Measurements from ENCODE around the gene CENPT. TPM values are rescaled to one million over a fixed set of nuclear protein-coding genes. Genes with fewer than 3 reads are reported as not detected.

CENPT gene
- total and polyA plus RNA-seq, 2 donors (not counting 1 experiment from before 2014, with no cell fraction given) = 75.0 to 169 TPM

DNA sequence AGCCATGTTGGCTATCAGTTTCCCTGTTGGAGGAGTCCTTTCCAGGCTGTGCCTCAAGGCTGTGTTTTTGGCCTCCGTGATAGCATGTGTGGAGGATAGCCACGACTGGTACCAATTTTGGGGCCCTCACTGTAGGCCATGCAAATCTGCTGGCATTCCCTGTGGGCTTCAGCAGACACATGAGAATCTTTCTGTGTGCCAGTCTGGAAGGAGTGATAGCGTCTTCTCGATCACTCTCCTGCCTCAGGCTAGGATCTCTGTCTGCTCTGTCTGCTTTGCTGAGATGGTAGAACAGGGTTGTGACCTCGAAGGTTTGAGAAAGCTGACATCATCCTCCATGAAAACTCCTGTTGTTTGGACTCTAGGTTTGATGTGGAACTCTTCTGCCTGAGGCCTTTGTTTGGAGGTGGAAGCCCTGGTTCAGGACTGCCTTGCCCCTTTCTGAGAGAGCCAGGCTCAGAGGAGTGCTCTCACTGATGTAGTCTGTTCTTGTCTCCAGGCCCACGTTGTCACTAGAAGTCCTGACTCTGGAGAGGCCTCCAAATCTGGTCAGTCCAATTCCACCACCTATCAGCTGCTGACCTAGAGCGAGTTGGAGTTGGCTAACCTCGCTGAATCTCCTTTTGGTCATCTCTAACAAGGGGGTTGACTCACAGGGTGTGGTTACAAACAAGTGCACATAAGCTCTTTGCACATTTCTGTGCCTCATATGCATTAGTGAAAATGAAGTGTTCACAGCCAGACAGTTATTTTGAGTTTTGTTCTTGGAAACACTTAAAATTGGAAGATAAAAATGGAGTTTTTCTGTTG is 13.3 kb upstream of the CENPT start:
- Histone ChIP-seq H3K9me3 (ENCODE audit: control extremely low read depth in 1 of 3, control insufficient read depth in 2 of 3, insufficient read depth in 1 of 3, low read length in 2 of 3) (no peaks in the 10 kb centered on the region), H3K9ac (ENCODE audit: low read length) (no peak overlapping the region)
- CTCF ChIA-PET = interaction anchor here (0.9 to 2.5 kb wide), 2 partner anchors 9 to 23 kb away, joined by 3 to 15 read pairs; partner anchors contain the start of gene NRN1L

More for the DNA sequence above, 13.3 kb upstream of the CENPT start:
- POLR2A ChIA-PET = no interaction called here
- peaks cover 0 to 24% of the 10 kb centered on the region in 2 experiments for H3K36me3 ChIP-seq (replicated peaks in 1 of 2; ENCODE audit: control extremely low read depth in 1 of 2, control insufficient read depth in 1 of 2, extremely low read depth in 1 of 2, insufficient read depth in 2 of 2, low read length in 1 of 2)
- no peak overlapping the region for H3K4me2 ChIP-seq (replicated peaks; ENCODE audit: low read depth, low read length, poor library complexity, severe bottlenecking)
- H3K27ac ChIP-seq (ENCODE audit: low read length in 2 of 2) = no peak overlapping the region
- no peak overlapping the region for H2AFZ ChIP-seq (ENCODE audit: insufficient read depth, low read depth, low read length, poor library complexity, severe bottlenecking)
- H3K27me3 Mint-ChIP-seq = no peaks in the 10 kb centered on the region
- no peak for ATAC-seq (ENCODE audit: low read depth)
- H3K27me3 ChIP-seq (replicated peaks in 1 of 4; ENCODE audit: control extremely low read depth in 1 of 4, control insufficient read depth in 3 of 4, insufficient read depth in 4 of 4, low read length in 3 of 4) = no peaks in the 10 kb centered on the region
- H3K79me2 ChIP-seq (ENCODE audit: control insufficient read depth, insufficient read depth, low read length) = peaks cover 83% of the 10 kb centered on the region
- peaks cover 24% of the 10 kb centered on the region for H3K4me1 Mint-ChIP-seq
- peaks cover 57% of the 10 kb centered on the region for H4K20me1 ChIP-seq (ENCODE audit: control insufficient read depth, insufficient read depth, low read length, poor library complexity, severe bottlenecking)
- peak overlapping the region; percentile 15 for H3K27ac Mint-ChIP-seq
- no peak for DNase-seq
- intact Hi-C loops (cut with micrococcal nuclease) = no loop called here
- H3K9me3 Mint-ChIP-seq (ENCODE audit: insufficient read depth) = no peaks in the 10 kb centered on the region
- 95% methylated on average over 5 of the region's 8 CpGs for WGBS (ENCODE audit: insufficient coverage)
- H3K4me3 ChIP-seq (ENCODE audit: control extremely low read depth in 1 of 5, extremely low read depth in 1 of 5, insufficient read depth in 1 of 5, low read depth in 2 of 5, low read length in 4 of 5) = no peak overlapping the region
- H3K4me1 ChIP-seq (ENCODE audit: control insufficient read depth in 2 of 2, insufficient read depth in 2 of 2, low read length in 2 of 2) = no peaks in the 10 kb centered on the region
- no peak overlapping the region for H3K4me3 Mint-ChIP-seq
- TF ChIP-seq CTCF (IDR thresholded peaks at IDR 0.05) (no peak), EZH2 (IDR thresholded peaks at IDR 0.05; ENCODE audit: borderline replicate concordance, insufficient read depth, low read depth, low read length, poor library complexity, severe bottlenecking) (no peak)
